Measurements from ENCODE around the gene TULP4.

DNA sequence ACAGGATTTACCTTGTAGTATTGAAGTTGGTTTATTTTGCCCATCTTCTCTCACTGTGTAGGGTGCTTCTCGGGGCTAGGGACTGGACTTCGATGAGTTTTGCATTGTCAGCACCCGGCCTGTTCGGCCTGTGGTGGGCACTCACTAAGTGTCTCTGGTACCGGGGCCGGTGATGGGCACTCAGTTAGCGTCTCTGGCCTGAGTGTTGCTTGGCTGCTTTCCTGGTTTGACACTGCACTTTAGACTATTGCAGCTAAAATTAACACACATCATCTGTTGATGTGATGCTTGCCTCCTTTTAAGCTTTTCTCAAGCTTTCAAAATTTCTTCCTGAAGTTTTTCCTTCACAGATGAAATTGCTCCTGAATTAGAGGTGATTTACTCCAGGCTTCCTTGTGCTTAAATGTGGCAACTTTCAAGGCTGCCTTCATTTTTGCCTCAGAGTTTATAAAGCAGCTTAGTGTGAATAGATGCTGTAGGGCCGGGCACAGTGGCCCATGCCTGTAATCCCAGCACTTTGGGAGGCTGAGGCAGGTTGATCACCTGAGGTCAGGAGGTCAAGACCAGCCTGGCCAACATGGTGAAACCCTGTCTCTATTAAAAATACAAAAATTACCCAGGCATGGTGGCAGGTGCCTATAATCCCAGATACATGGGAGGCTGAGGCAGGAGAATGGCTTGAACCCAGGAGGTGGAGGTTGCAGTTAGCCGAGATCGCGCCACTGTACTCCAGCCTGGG, 41.7 kb upstream of the TULP4 start:
- TF ChIP-seq EZH2 (IDR thresholded peaks at IDR 0.05; ENCODE audit: borderline replicate concordance, low read depth, low read length, poor library complexity, severe bottlenecking) = no peak
- TF ChIP-seq, protein P1, sequence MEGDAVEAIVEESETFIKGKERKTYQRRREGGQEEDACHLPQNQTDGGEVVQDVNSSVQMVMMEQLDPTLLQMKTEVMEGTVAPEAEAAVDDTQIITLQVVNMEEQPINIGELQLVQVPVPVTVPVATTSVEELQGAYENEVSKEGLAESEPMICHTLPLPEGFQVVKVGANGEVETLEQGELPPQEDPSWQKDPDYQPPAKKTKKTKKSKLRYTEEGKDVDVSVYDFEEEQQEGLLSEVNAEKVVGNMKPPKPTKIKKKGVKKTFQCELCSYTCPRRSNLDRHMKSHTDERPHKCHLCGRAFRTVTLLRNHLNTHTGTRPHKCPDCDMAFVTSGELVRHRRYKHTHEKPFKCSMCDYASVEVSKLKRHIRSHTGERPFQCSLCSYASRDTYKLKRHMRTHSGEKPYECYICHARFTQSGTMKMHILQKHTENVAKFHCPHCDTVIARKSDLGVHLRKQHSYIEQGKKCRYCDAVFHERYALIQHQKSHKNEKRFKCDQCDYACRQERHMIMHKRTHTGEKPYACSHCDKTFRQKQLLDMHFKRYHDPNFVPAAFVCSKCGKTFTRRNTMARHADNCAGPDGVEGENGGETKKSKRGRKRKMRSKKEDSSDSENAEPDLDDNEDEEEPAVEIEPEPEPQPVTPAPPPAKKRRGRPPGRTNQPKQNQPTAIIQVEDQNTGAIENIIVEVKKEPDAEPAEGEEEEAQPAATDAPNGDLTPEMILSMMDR (conservative IDR thresholded peaks at IDR 0.05; ENCODE audit: low read depth, low read length) = no peak

Data from A673 (cell line).